NCI-H2196 (cell line): ENCODE results near the gene SMYD3.

ENCODE experiments used
- DNase-seq: peaks from one replicate; lab custom pipeline; 2025; ENCODE audit not compliant: unreplicated experiment; lab: John Stamatoyannopoulos, UW

SMYD3 gene

DNA sequence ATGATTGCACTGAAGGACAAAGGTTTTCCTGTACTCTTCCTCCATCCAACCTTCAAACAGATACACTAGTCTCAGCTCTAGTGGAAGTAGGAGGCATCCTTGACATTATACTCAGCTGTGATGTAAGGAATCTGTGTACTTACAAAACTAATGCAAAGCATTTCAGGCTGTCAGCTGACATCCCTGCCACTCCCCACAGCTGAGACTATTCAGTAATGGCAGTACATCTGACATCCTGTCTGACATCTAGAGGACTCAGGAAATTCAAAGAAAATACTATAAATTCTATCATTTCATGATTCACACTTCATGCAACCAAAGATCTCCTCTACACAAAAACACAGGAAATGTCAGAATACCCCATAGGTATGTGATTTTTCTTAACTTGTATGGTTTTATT lies 325.8 kb downstream of the SMYD3 start:
- DNase-seq = no peak

DNA sequence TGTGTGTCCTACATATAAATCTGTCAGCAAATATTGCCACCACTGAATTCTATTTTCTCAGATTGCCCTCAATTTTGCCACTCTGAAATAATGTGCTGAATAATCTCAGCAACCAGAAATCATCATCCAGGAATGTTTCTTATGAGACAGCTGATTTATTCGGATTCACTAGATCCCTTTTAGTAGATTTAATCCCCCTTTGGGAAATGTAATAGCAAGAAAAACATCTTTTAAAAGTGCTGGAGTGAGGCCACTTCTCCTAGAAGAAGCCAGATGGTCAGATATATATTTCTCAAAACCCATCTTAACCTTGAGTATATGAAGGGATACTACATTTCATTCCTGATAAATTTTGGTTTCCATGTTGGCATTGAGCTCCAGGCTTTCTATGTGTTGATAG lies 327.7 kb downstream of the SMYD3 start:
- DNase-seq = no peak

DNA sequence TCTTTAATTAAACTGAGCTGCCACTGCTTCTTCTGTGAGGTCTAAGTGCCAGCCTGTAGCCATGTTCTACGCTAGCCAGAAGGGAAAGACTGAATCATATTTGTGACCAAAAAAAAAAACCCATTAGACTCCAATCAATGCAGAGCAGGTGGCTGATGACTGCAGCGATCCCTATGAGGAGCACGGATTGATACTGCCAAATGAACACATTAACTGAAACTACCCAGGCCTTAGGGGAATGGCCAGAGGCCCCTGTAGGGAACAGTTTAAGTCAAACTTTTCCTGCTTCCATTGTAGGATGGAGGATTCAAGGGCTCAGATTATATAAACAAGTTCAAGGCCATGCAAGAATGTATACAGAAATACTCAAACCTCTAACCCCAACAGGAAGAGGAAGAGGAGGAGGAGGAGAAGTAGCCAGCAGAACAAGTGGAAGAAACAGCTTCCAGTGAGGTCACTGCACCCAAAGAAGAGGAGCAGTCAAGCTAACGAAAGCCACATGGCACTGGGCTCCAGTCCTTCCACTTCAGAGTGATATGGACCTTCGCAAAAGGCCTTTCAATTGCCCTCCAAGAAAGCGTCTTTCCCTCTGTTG lies 328.3 kb downstream of the SMYD3 start:
- DNase-seq = no peak

DNA sequence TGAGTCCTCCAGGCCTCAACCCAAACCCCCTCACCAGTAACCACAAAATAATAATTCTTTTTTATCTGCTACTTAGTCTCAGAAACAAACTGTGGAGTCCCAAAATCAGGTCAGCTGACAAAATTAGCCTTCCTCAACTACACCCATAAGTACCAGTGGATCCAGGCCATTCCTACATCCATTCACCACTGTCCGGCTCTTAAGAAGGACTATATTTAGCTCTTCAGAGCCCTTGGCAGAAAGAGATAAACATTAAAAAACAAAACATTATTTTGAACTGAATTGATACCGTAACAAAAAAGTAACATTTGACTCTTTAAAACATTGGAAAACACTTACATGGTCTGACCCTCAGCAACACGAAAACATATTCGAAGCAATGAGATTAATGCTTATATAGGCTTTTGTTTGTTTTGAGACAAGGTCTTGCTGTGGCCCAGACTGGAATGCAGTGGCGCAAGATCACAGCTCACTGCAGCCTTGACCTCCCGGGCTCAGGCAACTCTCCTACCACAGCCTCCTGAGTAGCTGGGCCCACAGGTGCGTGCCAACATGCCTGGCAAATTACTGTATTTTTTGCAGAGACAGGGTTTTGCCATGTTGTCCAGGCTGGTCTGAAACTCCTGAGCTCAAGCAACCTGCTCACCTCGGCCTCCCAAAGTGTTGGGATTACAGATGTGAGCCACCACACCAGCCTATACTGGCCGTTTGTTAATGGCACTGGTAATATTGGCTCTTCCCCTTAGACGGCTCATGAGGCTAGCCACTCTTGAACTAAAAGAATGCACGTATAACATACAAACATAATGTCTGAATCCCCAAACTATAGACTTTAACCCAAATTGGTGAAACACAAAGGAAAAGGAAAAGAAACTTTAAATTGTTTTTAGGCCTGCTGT lies 330.7 kb downstream of the SMYD3 start:
- no peak for DNase-seq

DNA sequence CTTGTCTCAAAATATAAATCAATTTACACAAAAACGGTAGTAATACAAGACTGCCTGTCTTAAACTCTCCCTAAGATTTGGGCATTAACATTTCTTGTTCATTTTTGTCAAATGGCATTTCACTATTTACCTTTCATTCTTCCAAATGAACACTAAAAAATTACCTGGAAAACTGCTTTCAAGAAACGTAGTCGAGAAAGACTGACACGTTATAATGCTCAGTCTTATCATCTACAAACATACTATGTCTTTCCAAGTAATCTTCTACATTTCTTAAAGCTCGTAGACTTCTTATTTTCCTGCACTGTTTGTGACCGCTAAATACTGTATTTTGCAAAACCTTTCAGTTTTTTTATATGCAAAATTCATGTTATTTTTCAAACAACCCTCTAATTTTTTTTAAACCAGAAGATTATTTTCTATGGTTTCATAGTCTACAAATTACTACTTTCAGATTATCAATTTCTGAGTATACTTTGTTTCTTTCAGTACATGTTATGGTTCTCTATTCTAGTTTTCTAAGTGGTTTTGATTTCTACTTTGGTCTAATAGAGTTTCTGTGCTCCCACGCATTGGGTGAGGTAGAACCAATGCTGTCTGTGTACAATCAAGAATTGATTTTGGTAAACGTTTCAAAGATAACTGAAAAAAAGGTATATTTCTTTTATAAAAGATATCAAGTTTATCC lies 336.4 kb downstream of the SMYD3 start:
- no peak for DNase-seq

DNA sequence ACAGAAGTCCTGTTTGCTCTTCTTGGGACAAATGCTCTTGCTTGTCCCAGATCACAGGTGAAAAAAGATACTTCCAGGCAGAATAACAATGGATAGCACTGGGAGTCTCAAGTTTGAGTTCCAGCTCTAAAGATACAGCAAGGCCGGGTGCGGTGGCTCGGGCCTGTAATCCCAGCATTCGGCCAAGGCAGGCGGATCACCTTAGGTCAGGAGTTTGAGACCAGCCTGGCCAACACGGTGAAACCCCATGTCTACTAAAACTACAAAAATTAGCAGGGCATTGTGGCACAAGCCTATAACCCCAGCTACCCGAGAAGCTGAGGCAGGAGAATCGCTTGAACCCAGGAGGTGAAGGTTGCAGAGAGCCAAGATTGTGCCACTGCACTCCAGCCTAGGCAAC lies 337.6 kb downstream of the SMYD3 start:
- DNase-seq = no peak

DNA sequence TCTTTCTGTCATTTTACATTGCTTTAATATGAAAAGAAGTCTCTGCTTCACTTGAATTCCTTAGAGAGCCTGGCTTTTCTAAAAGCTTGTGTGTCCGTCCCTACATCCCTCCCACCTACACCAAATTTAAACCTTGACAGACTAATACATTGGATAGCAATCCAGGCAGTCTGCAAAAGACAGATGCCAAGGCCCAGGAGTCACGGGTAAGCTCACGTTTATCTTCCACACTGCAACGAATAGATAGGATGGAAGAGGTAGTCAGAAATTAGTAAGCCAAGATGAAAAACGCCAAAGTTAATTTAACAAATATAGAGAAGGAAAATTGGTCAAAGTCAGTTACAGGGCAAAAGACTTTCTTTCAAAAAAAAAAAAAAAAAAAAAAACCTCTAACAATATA lies 338.1 kb downstream of the SMYD3 start:
- DNase-seq = no peak

DNA sequence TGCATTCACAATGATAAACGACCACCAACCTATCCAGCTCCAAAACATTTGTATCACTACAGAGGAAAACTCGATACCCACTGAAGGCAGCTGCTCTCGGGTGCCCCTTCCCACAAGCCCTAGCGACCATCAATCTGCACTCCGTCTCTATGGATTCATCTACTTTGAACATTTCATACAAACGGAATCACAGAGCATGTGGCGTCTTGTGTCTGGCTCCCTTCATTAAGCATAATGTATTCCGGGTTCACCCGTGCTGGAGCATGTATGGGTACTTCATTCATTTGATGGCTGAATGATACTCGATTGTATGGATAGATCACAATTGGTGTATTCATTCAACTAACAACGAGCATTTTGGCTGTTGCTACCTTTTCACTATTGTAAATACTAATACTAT lies 340.2 kb downstream of the SMYD3 start:
- no peak for DNase-seq

DNA sequence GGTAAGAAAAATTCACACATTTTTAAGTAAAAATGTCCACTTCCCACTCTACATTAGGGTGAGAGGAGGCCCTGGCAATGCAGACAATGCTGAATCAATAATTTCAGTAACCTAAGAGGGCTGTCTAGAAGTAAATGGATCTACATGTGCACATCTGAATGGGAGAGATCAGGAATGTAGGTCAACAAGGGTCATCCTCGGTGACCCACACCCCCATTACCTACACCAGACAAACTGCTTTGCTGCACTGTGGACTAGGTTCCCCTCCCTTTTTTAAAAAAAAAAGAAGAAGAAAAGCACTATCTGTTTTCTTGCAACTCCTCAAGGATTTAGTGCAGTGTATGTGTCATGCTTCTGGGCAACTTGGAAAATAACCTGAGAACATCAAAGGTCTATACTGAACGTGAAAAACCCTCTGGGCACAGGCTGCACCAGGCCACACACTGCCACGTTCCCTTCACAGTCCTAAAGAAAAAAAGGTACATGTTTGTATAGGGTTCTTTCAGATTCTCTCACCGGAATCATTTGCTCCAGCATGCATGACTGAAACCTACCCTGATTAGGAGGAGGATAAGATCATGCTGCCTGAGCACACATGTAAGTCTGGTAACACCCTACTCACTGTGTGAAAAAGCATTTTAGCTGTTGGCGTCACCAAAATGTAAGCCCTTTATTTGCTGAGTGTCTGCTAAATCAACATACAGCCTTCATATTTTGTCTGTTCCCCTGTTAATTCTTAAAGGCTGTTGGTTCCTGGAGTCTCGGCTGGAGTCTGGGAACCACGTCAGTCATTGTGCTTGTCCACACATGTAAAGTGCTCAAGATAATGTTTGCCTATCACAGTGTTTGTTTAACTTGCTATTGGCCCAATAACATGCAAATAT lies 341.0 kb downstream of the SMYD3 start:
- peak; percentile 19 for DNase-seq

DNA sequence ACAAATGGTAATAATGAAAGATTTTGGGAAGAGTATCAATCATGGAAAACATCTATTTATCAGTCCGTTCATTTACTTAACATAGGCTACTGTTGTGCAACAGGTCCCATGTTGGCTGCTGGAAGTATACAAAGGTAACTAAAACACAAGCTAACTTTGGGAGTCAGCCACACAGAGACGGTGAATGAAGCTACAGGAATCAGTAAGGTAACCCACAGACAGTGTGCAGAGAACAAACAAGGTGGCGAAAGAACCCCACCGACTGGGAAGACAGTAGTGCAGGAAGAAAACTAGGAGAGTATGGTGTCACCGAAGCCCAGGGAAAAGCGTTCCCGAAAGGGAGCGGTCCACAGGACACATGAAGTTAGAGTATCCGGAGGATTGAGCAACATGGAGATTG lies 342.3 kb downstream of the SMYD3 start:
- no peak for DNase-seq

DNA sequence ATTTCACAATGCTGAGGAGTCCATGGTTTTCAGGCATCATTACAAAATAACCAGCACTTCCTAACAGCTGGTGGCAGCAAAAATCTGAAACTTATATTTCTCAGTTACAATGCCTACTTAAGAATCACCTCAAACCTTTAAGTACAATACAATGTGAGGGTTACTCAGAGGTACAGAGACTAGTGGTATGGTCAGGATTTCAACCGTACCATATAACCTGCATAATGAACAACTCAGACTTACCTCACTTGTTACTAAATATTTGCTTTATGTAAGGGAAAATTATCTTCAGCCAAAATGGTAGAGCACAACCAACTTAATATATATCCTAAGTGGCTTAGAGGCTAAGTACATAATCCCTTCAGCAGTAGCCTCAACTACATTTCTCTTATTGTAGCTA lies 344.5 kb downstream of the SMYD3 start:
- no peak for DNase-seq

DNA sequence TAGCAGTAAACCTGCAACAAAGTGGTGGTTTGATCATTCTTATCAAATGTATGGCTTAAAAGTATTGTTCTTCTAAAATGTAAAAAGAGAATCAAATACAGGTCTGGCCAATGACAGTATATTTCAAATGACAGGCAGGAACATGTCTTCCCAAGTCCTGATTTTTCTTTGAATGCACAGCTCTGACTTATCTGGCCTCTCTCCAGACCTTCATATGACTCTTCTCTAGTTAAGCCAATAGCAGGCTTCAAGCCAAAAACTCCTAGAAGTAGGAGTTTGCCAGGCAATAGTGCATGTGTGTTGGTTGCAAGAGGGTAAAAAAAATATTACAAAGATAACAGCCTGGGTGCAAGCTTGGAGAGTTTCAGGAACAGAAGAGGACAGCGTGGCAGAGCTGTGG lies 345.5 kb downstream of the SMYD3 start:
- DNase-seq = no peak

DNA sequence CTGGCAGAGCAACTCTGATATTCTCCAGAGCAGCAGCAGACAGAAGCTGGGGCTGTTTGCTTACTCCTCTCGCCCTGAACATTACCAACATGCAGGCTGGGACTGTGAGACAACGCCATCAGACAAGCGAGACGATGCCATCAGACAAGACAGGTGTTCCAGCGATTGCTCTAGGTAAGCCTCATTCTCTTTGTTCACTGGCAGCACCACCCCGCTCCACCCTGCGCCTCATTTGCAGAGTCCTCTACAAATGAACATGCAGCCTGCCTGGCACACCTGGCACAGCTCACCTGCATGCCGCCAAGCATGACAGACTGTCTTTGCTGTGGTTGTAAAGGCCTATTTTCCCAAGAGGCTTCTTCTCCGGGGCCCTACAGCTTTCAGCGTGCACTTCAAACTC lies 346.2 kb downstream of the SMYD3 start:
- no peak for DNase-seq

DNA sequence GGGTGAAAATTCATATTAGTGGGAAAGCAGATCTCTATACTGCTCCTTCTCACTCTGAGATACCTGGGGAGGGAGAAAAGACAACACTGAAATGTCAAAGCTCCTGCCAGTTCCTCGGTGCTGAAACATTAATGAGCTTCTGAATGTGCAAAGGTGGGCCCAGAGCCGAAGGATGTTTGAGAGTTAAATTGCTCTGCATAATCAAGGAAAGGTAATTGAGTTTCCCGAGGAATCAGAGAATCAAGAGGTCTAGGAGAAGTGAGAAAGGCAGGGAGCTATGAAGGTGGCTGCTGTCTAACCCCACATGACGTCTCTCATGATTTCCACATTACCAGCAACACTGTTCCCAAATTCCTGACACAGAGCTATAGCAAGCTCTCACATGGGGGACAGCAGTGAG lies 346.7 kb downstream of the SMYD3 start:
- DNase-seq = no peak

DNA sequence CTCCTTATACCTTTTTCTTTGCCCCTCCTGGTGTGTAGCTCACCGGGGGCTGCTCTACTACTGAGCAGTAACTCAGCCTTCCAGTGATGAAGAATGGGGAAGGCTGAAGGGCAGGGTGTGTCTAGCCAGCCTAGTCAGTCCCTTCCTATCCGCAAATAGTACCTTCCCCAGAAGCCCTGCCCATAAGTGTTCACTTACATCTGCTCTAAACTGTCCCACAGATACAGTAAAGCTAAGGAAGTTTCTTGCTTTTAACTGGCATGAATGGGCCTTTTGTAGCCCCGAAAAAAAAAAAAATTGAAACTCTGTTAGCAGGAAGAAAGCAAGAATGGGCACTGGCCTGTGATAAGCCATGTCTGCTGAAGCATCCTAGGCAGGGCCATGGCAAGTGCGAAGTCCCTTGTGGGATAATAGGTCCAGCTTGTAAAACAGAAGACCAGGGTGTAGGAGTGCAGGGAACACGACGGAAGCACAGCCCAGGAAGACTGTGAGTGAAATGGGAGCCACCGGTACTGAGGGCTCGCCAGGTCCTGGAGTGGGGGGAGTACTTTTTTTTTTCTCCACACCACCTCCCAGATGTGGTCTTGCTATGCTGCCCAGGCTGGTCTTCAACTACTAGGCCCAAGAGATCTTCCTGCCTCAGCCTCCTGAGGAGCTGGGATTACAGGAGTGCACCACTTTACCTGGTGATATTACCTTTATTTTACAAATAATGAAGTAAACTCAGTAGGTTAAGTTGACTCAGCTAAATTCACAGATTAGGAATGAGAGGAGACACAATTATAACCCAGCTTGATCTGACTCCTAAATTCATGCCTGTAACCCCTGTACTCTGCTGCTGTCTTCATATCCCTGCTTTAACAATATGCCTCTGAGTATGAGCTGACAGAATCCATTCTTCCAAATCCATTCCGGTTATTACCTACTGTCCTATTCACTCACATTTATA lies 347.5 kb downstream of the SMYD3 start:
- DNase-seq = no peak

DNA sequence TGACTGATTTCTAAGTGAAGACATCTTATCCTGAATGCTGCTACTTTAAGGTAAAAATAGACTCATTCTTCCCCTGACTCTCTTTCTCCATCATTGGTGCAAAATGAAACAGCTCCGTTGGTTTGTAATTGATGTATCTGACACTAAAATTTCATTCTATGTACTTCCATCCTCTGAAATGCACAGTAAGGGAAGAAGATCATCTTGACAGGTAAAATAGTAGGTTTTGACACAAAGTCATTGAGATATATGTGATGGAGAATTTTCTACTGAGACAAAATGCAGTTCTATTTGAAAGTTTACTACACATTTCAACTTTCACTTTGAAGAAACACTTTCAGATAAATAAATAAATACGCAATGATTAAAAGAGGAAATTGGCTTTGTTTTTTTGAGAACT lies 348.9 kb downstream of the SMYD3 start:
- DNase-seq = no peak

DNA sequence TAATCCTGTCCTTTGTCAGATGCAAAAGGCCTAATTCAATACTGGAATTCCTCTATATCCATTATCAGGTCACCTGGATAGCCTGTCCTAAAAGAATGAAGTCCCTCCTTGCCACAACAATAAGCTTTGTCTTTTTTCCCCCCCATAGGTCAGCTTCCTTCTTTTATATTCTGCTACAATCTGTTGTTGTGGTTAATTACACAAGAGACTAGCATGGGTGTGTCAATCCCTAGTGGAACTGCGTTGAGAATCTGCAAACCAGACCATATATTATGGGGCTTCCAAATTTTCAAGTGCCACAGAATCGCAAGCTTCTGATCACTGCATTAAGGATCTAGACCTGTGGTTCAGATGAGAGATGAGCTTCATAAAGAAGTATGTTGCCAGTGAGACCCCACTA lies 349.6 kb downstream of the SMYD3 start:
- no peak for DNase-seq

DNA sequence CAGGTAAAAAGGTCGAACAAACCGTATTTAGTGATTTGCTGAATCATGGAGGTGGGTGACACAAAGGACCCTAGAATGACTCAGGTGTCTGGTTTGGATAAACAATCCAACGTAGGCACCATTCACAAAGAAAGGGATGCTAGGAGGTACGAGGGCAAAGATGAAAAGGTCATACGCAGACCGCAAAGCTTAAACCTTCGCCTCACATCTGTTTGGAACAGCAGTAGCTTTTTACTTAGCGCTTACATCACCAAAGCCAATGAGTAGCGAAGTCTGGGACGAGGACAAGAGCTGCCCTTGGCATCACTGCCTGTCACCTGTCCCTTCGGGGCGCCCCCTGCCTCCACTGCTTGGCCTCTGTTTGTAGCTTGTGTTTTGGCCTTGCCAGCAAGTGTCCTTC lies 350.2 kb downstream of the SMYD3 start:
- DNase-seq = no peak

DNA sequence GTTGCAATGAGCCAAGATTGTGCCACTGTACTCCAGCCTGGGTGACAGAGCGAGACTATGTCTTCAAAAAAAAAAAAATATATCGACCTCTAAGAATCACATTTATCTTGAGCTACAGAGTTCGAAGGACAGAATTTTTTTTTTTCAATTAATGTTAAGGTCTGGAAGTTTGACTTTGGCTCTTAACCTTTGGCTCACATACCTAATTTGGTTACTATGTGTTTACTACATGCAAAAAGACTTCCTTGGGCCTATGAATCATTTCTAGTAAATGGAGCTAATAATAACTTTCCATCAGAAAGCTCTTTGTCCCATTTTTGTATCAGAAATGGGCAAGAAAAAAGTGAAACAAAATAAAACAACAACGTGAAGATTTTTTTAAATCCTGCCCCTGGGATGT lies 351.2 kb downstream of the SMYD3 start:
- no peak for DNase-seq

DNA sequence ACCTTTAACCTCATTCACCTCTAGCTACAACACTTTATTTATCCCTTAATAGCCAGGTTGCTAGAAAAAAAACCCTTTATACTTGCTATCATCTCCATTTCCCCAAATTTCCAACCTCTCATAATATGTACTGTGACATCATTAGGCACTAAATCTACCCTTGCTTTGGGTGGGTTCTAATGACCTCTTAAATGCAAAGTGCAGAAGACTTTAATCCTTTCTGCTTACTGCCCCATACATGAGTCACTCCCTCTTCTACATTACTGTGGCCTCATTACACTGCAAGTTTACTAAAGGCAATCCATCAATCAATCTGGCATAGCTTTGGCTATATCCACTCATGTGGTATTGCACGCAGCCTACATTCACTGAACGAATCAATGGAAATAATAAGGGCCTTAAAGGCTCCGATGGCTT lies 353.3 kb downstream of the SMYD3 start:
- no peak for DNase-seq
